Liver (tissue), 3 donors: ENCODE results near the gene CACNA1E.

Source experiments
- EGR1 ChIP-seq, 2 donors: IDR thresholded peaks; 2 replicates each; pipeline ENCODE4 v1.6.1; 2016 to 2018; ENCODE audit warnings: antibody characterized with exemption in 2 of 2, low read depth in 2 of 2
- FOXA1 ChIP-seq: IDR thresholded peaks from 2 replicates; pipeline ENCODE4 v1.6.1; 2016; ENCODE audit warnings: antibody characterized with exemption
- HNF4G ChIP-seq: IDR thresholded peaks from 2 replicates; pipeline ENCODE4 v1.6.1; 2016; ENCODE audit warnings: antibody characterized with exemption
- MAX ChIP-seq: IDR thresholded peaks from 2 replicates; pipeline ENCODE4 v1.6.1; 2016; ENCODE audit warnings: antibody characterized with exemption
- RAD21 ChIP-seq, 2 donors: IDR thresholded peaks; 2 replicates each; pipeline ENCODE4 v1.6.1; 2016; ENCODE audit warnings: antibody characterized with exemption in 2 of 2, mild to moderate bottlenecking in 2 of 2
- RXRA ChIP-seq, 2 donors: IDR thresholded peaks; 2 replicates each; pipeline ENCODE4 v1.6.1; 2017 to 2018; ENCODE audit warnings: antibody characterized with exemption in 2 of 2, mild to moderate bottlenecking in 1 of 2
- SP1 ChIP-seq: IDR thresholded peaks from 2 replicates; pipeline ENCODE4 v1.6.1; 2018; ENCODE audit warnings: antibody characterized with exemption, mild to moderate bottlenecking
- TAF1 ChIP-seq: conservative IDR thresholded peaks from 2 replicates; pipeline ENCODE4 v1.6.1; 2016; ENCODE audit warnings: antibody characterized with exemption, mild to moderate bottlenecking
- YY1 ChIP-seq: IDR thresholded peaks from 2 replicates; pipeline ENCODE4 v1.6.1; 2016; ENCODE audit warnings: antibody characterized with exemption, mild to moderate bottlenecking
- TF ChIP-seq, protein P1 (sequence below): fragments of 150-350 bp; IDR thresholded peaks from 2 replicates; pipeline ENCODE4 v1.5.1; 2017; ENCODE audit warnings: improper control_type of control experiment, low read depth, low read length; ENCODE audit not compliant: missing input control
- TF ChIP-seq, protein P2 (sequence below): IDR thresholded peaks from 2 replicates; pipeline ENCODE4 v1.6.1; 2016; ENCODE audit warnings: antibody characterized with exemption
- TF ChIP-seq, protein P3 (sequence below): IDR thresholded peaks from 2 replicates; pipeline ENCODE4 v1.6.1; 2016; ENCODE audit warnings: antibody characterized with exemption, mild to moderate bottlenecking
- donor health status: healthy.
- donor health status: healthy.

- TF ChIP-seq RAD21 (IDR thresholded peaks at IDR 0.05) (no peak), EGR1 (IDR thresholded peaks at IDR 0.05; ENCODE audit: low read depth in 2 of 2) (no peak), MAX (no peak), SP1 (no peak), RXRA (IDR thresholded peaks at IDR 0.05) (no peak), TAF1 (no peak), HNF4G (no peak), YY1 (no peak), FOXA1 (no peak)
- TF ChIP-seq, protein P1, sequence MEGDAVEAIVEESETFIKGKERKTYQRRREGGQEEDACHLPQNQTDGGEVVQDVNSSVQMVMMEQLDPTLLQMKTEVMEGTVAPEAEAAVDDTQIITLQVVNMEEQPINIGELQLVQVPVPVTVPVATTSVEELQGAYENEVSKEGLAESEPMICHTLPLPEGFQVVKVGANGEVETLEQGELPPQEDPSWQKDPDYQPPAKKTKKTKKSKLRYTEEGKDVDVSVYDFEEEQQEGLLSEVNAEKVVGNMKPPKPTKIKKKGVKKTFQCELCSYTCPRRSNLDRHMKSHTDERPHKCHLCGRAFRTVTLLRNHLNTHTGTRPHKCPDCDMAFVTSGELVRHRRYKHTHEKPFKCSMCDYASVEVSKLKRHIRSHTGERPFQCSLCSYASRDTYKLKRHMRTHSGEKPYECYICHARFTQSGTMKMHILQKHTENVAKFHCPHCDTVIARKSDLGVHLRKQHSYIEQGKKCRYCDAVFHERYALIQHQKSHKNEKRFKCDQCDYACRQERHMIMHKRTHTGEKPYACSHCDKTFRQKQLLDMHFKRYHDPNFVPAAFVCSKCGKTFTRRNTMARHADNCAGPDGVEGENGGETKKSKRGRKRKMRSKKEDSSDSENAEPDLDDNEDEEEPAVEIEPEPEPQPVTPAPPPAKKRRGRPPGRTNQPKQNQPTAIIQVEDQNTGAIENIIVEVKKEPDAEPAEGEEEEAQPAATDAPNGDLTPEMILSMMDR: no peak
- TF ChIP-seq, protein P2, sequence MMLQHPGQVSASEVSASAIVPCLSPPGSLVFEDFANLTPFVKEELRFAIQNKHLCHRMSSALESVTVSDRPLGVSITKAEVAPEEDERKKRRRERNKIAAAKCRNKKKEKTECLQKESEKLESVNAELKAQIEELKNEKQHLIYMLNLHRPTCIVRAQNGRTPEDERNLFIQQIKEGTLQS: no peak
- TF ChIP-seq, protein P3, sequence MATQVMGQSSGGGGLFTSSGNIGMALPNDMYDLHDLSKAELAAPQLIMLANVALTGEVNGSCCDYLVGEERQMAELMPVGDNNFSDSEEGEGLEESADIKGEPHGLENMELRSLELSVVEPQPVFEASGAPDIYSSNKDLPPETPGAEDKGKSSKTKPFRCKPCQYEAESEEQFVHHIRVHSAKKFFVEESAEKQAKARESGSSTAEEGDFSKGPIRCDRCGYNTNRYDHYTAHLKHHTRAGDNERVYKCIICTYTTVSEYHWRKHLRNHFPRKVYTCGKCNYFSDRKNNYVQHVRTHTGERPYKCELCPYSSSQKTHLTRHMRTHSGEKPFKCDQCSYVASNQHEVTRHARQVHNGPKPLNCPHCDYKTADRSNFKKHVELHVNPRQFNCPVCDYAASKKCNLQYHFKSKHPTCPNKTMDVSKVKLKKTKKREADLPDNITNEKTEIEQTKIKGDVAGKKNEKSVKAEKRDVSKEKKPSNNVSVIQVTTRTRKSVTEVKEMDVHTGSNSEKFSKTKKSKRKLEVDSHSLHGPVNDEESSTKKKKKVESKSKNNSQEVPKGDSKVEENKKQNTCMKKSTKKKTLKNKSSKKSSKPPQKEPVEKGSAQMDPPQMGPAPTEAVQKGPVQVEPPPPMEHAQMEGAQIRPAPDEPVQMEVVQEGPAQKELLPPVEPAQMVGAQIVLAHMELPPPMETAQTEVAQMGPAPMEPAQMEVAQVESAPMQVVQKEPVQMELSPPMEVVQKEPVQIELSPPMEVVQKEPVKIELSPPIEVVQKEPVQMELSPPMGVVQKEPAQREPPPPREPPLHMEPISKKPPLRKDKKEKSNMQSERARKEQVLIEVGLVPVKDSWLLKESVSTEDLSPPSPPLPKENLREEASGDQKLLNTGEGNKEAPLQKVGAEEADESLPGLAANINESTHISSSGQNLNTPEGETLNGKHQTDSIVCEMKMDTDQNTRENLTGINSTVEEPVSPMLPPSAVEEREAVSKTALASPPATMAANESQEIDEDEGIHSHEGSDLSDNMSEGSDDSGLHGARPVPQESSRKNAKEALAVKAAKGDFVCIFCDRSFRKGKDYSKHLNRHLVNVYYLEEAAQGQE: no peak
Observed at GRCh38 chr1:181587870-181588438, 104.6 kb downstream of the CACNA1E start.
